CD14-positive monocyte (primary cell): ENCODE data around the gene ANO2. TPM values are rescaled to one million over a fixed set of nuclear protein-coding genes. Genes with fewer than 3 reads are reported as not detected.

Experiments
- DNase-seq, 3 donors: peaks; one replicate each; pipeline ENCODE4 v3.0.0-alpha.2; 2011 to 2022
- H2AFZ ChIP-seq: 2 replicates; pipeline ENCODE4 v1.6.0; 2012; ENCODE audit warnings: mild to moderate bottlenecking, low read depth, low read length, inconsistent platforms; ENCODE audit not compliant: insufficient read depth, poor library complexity, severe bottlenecking
- H3K27ac ChIP-seq, 2 donors: 1 replicate in 1 of 2; 2 replicates in 1 of 2; pipeline ENCODE4 v1.5.1; 2012 to 2013; ENCODE audit warnings: low read length in 2 of 2, control low read depth in 1 of 2, inconsistent platforms in 1 of 2, low read depth in 1 of 2, mild to moderate bottlenecking in 1 of 2
- H3K27me3 ChIP-seq, 2 donors: one replicate each; pipeline versions ENCODE4 v1.6.0 to v1.6.1; 2011 to 2013; ENCODE audit warnings: low read length in 2 of 2; ENCODE audit not compliant: control insufficient read depth in 2 of 2, insufficient read depth in 2 of 2
- H3K36me3 ChIP-seq, 2 donors: replicated peaks in 1 of 2; 1 replicate in 1 of 2; 2 replicates in 1 of 2; pipeline versions ENCODE4 v1.5.1 to v1.6.1; 2012 to 2013; ENCODE audit warnings: low read length in 2 of 2, control low read depth in 1 of 2, inconsistent platforms in 1 of 2, mild to moderate bottlenecking in 1 of 2; ENCODE audit not compliant: insufficient read depth in 2 of 2, control insufficient read depth in 1 of 2
- H3K4me1 ChIP-seq, 2 donors: 1 replicate in 1 of 2; 2 replicates in 1 of 2; pipeline versions ENCODE4 v1.5.1 to v1.6.1; 2012 to 2013; ENCODE audit warnings: low read length in 2 of 2, control low read depth in 1 of 2, inconsistent platforms in 1 of 2, mild to moderate bottlenecking in 1 of 2, moderate library complexity in 1 of 2; ENCODE audit not compliant: insufficient read depth in 2 of 2, control insufficient read depth in 1 of 2
- H3K4me2 ChIP-seq: replicated peaks from 2 replicates; pipeline ENCODE3; 2012; ENCODE audit warnings: low read length, moderate library complexity, mild to moderate bottlenecking; ENCODE audit not compliant: poor library complexity, severe bottlenecking; ENCODE audit errors: extremely low read depth
- H3K4me3 ChIP-seq, 3 experiments: fragments of 200-600 bp in 1 of 3; sonication (generic) in 1 of 3; replicated peaks in 1 of 3; 1 replicate in 2 of 3; 2 replicates in 1 of 3; pipeline ENCODE4 v1.5.1; 2011 to 2013; ENCODE audit warnings: low read length in 3 of 3, mild to moderate bottlenecking in 3 of 3, control low read depth in 2 of 3, low read depth in 2 of 3, inconsistent platforms in 1 of 3, moderate library complexity in 1 of 3
- H3K79me2 ChIP-seq: 2 replicates; pipeline ENCODE4 v1.6.0; 2012; ENCODE audit warnings: mild to moderate bottlenecking, control low read depth, inconsistent platforms, low read length, moderate library complexity; ENCODE audit not compliant: insufficient read depth
- H3K9ac ChIP-seq: 2 replicates; pipeline ENCODE4 v1.6.0; 2017; ENCODE audit warnings: low read length, mild to moderate bottlenecking; ENCODE audit not compliant: insufficient read depth, poor library complexity, severe bottlenecking
- H3K9me3 ChIP-seq, 2 donors: replicated peaks in 1 of 2; 1 replicate in 1 of 2; 2 replicates in 1 of 2; pipeline versions ENCODE4 v1.5.1 to v1.6.1; 2012 to 2013; ENCODE audit warnings: low read length in 2 of 2, control low read depth in 1 of 2; ENCODE audit not compliant: control insufficient read depth in 1 of 2, insufficient read depth in 1 of 2
- H4K20me1 ChIP-seq: 2 replicates; pipeline ENCODE4 v1.6.0; 2012; ENCODE audit warnings: mild to moderate bottlenecking, low read length, control low read depth, moderate library complexity; ENCODE audit not compliant: insufficient read depth
- H3K27ac Mint-ChIP-seq, 7 donors: one replicate each; pipeline ENCODE4 v1.8.0; 2020; ENCODE audit warnings: mild to moderate bottlenecking in 7 of 7, mixed read lengths in 7 of 7, moderate library complexity in 6 of 7, inconsistent platforms in 2 of 7
- H3K27me3 Mint-ChIP-seq, 3 donors: one replicate each; pipeline ENCODE4 v1.8.0; 2021 to 2022; ENCODE audit warnings: low read depth in 3 of 3, mild to moderate bottlenecking in 3 of 3, mixed read lengths in 3 of 3, moderate library complexity in 3 of 3, inconsistent platforms in 1 of 3
- H3K36me3 Mint-ChIP-seq, 2 donors: one replicate each; pipeline ENCODE4 v1.8.0; 2020; ENCODE audit warnings: mixed read lengths in 2 of 2, inconsistent platforms in 1 of 2, mild to moderate bottlenecking in 1 of 2
- H3K4me1 Mint-ChIP-seq: one replicate; pipeline ENCODE4 v1.8.0; 2020; ENCODE audit warnings: mild to moderate bottlenecking, mixed read lengths
- H3K4me3 Mint-ChIP-seq, 2 donors: one replicate each; pipeline ENCODE4 v1.8.0; 2020; ENCODE audit warnings: mild to moderate bottlenecking in 2 of 2, mixed read lengths in 2 of 2, moderate library complexity in 1 of 2
- H3K9me3 Mint-ChIP-seq, 7 donors: one replicate each; pipeline ENCODE4 v1.8.0; 2020 to 2022; ENCODE audit warnings: mixed read lengths in 7 of 7, mild to moderate bottlenecking in 6 of 7, moderate library complexity in 6 of 7, inconsistent platforms in 2 of 7
- WGBS: methylation state at CpG from one replicate; pipeline ENCODE4 v1.1.5; 2013; ENCODE audit warnings: missing lambda C conversion rate; ENCODE audit not compliant: insufficient coverage; 5-methylcytosine and 5-hydroxymethylcytosine counted together
- intact Hi-C, 2 donors: fragments of 100-400 bp; cut with micrococcal nuclease; formaldehyde crosslinking; loops; one replicate each; pipeline versions ENCODE4 v1.15.0 to v1.15.1; 2023
- polyA plus RNA-seq, 3 donors: library from polyadenylated mRNA; depleted of rRNA in 1 of 3; unstranded in 2 of 3; stranded (reverse) in 1 of 3; fragments of 300-500 nt in 2 of 3; fragments of >200 nt in 1 of 3; fragmentation: Illumina TruSeq in 2 of 3; gene quantifications; 1 replicate in 2 of 3; 2 replicates in 1 of 3; pipeline ENCODE4 v1.2.3, GENCODE V29; 2012 to 2021
- TF ChIP-seq, protein P1 (sequence below): fragments of 200-600 bp; IDR thresholded peaks from one replicate; pipeline ENCODE4 v1.8.0; 2022; ENCODE audit warnings: antibody characterized with exemption, mild to moderate bottlenecking

ANO2 gene
- polyA plus RNA-seq, 3 donors = not detected

DNA sequence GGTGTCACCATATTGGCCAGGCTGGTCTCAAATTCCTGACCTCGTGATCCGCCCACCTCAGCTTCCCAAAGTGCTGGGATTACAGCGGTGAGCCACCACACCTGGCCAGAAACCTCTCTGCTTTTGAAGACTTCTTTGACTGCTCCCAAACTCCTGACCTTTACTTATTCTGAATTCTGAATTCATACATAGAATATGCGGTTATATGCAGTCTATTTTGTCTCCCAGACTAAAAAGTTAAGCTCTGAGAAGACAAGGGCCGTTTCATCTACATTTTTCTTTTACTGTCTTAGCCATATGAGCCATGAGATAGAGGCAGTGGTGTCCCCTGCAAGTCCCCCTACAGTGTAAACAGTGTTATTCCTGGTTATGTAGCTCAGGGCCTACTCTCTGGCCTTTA, 333.9 kb downstream of the ANO2 start:
- 97% methylated on average over 5 of the region's 5 CpGs for WGBS
- no peaks in the 10 kb centered on the region for H3K4me1 ChIP-seq
- no peaks in the 10 kb centered on the region for H3K36me3 ChIP-seq
- Mint-ChIP-seq H3K4me1 (no peaks in the 10 kb centered on the region), H3K27me3 (peaks cover 0 to 6% (median 5%) of the 10 kb centered on the region in 3 donors), H3K27ac (no peak overlapping the region), H3K4me3 (no peak overlapping the region), H3K9me3 (peaks cover 0 to 2% (median 0%) of the 10 kb centered on the region in 7 donors), H3K36me3 (no peaks in the 10 kb centered on the region)
- H4K20me1 ChIP-seq = no peaks in the 10 kb centered on the region
- H3K27me3 ChIP-seq = no peaks in the 10 kb centered on the region
- intact Hi-C loops = no loop called here
- no peaks in the 10 kb centered on the region for H3K9me3 ChIP-seq
- H3K9ac ChIP-seq = no peak overlapping the region
- no peak overlapping the region for H2AFZ ChIP-seq
- DNase-seq = no peak
- H3K79me2 ChIP-seq = no peaks in the 10 kb centered on the region
- TF ChIP-seq, protein P1, sequence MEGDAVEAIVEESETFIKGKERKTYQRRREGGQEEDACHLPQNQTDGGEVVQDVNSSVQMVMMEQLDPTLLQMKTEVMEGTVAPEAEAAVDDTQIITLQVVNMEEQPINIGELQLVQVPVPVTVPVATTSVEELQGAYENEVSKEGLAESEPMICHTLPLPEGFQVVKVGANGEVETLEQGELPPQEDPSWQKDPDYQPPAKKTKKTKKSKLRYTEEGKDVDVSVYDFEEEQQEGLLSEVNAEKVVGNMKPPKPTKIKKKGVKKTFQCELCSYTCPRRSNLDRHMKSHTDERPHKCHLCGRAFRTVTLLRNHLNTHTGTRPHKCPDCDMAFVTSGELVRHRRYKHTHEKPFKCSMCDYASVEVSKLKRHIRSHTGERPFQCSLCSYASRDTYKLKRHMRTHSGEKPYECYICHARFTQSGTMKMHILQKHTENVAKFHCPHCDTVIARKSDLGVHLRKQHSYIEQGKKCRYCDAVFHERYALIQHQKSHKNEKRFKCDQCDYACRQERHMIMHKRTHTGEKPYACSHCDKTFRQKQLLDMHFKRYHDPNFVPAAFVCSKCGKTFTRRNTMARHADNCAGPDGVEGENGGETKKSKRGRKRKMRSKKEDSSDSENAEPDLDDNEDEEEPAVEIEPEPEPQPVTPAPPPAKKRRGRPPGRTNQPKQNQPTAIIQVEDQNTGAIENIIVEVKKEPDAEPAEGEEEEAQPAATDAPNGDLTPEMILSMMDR = no peak
- H3K27ac ChIP-seq = no peak overlapping the region
- H3K4me3 ChIP-seq = no peak overlapping the region
- no peak overlapping the region for H3K4me2 ChIP-seq

DNA sequence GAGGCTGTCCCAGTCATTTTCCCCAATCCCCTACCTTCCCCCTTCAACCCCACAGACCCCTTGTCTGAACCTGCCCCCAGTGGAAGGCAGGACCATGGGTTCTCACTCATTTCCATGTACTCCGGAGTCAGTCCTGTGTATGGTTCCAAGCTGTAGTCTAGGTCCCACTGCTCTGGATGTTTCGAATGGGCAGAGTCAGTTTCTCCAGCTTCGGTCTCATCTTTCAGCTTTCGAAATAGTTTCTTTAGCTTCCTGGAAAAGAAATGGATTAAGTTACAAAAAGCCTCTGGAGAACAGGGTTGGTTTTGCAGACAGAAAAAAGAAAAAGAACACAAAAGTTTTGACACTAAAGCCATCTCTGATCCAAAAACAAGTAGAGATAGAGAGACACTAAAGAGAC, 345.7 kb downstream of the ANO2 start:
- Histone ChIP-seq H3K4me2 (no peak overlapping the region), H3K27me3 (peaks cover 0 to 2% of the 10 kb centered on the region in 2 donors), H3K79me2 (no peaks in the 10 kb centered on the region), H3K36me3 (no peaks in the 10 kb centered on the region), H3K4me3 (no peak overlapping the region), H3K9ac (no peak overlapping the region), H3K4me1 (no peaks in the 10 kb centered on the region), H3K9me3 (no peaks in the 10 kb centered on the region), H3K27ac (no peak overlapping the region), H2AFZ (no peak overlapping the region), H4K20me1 (no peaks in the 10 kb centered on the region)
- 94% methylated on average over 4 of the region's 4 CpGs for WGBS
- Mint-ChIP-seq H3K27ac (no peak overlapping the region), H3K4me1 (no peaks in the 10 kb centered on the region), H3K36me3 (no peaks in the 10 kb centered on the region), H3K9me3 (peaks cover 0 to 6% (median 0%) of the 10 kb centered on the region in 7 donors), H3K4me3 (no peak overlapping the region), H3K27me3 (peaks cover 5 to 7% (median 6%) of the 10 kb centered on the region in 3 donors)
- intact Hi-C loops = no loop called here
- TF ChIP-seq, protein P1 = no peak
- DNase-seq = no peak
